Trophoblast cell (in vitro differentiated cells and primary cell): Measurements from ENCODE around the gene PCK1.
A peak's percentile ranks its signal among the peaks of the same experiment; 100 is the strongest.

ENCODE experiments used
- DNase-seq, 2 donors: peaks; one replicate each; pipeline ENCODE4 v3.0.0-alpha.2; 2016
- H2AFZ ChIP-seq: 2 replicates; pipeline ENCODE4 v1.6.1; 2013; ENCODE audit warnings: low read length, moderate library complexity, mild to moderate bottlenecking; ENCODE audit not compliant: insufficient read depth, poor library complexity
- H2AK5ac ChIP-seq: 2 replicates; pipeline ENCODE4 v1.6.1; 2013; ENCODE audit warnings: mild to moderate bottlenecking, low read length
- H2BK120ac ChIP-seq: 2 replicates; pipeline ENCODE4 v1.6.1; 2013; ENCODE audit warnings: low read length, mild to moderate bottlenecking, moderate library complexity; ENCODE audit not compliant: insufficient read depth, poor library complexity
- H2BK12ac ChIP-seq: 2 replicates; pipeline ENCODE4 v1.6.1; 2013; ENCODE audit warnings: mild to moderate bottlenecking, low read length, moderate library complexity
- H2BK5ac ChIP-seq: 2 replicates; pipeline ENCODE4 v1.6.1; 2013; ENCODE audit warnings: low read length, low read depth, moderate library complexity, mild to moderate bottlenecking; ENCODE audit not compliant: poor library complexity
- H3K14ac ChIP-seq: 2 replicates; pipeline ENCODE4 v1.6.1; 2013; ENCODE audit warnings: mild to moderate bottlenecking, low read length
- H3K18ac ChIP-seq: 2 replicates; pipeline ENCODE4 v1.6.1; 2013; ENCODE audit warnings: mild to moderate bottlenecking, low read length
- H3K23ac ChIP-seq: 2 replicates; pipeline ENCODE4 v1.6.1; 2013; ENCODE audit warnings: low read length
- H3K27ac ChIP-seq: 2 replicates; pipeline ENCODE4 v1.5.1; 2013; ENCODE audit warnings: low read depth, mild to moderate bottlenecking, inconsistent platforms, low read length, moderate library complexity
- H3K27me3 ChIP-seq: 2 replicates; pipeline ENCODE4 v1.6.1; 2013; ENCODE audit warnings: inconsistent platforms, mild to moderate bottlenecking, low read length, moderate library complexity; ENCODE audit not compliant: insufficient read depth
- H3K36me3 ChIP-seq, 2 experiments: 1 replicate in 1 of 2; 2 replicates in 1 of 2; pipeline ENCODE4 v1.6.1; 2013; ENCODE audit warnings: low read length in 2 of 2, mild to moderate bottlenecking in 2 of 2, moderate library complexity in 1 of 2; ENCODE audit not compliant: insufficient read depth in 2 of 2, control insufficient read depth in 1 of 2
- H3K4ac ChIP-seq: 2 replicates; pipeline ENCODE4 v1.6.1; 2013; ENCODE audit warnings: low read depth, mild to moderate bottlenecking, low read length, moderate library complexity
- H3K4me1 ChIP-seq, 2 experiments: 1 replicate in 1 of 2; 2 replicates in 1 of 2; pipeline ENCODE4 v1.6.1; 2013; ENCODE audit warnings: low read length in 2 of 2, mild to moderate bottlenecking in 2 of 2, moderate library complexity in 1 of 2; ENCODE audit not compliant: insufficient read depth in 2 of 2, control insufficient read depth in 1 of 2
- H3K4me2 ChIP-seq: 2 replicates; pipeline ENCODE4 v1.6.1; 2013; ENCODE audit warnings: inconsistent platforms, mild to moderate bottlenecking, low read length, moderate library complexity
- H3K4me3 ChIP-seq: 2 replicates; pipeline ENCODE4 v1.5.1; 2013; ENCODE audit warnings: mild to moderate bottlenecking, low read depth, low read length, inconsistent platforms
- H3K79me1 ChIP-seq: one replicate; pipeline ENCODE4 v1.6.1; 2013; ENCODE audit warnings: low read length
- H3K79me2 ChIP-seq: 2 replicates; pipeline ENCODE4 v1.6.1; 2013; ENCODE audit warnings: low read length, mild to moderate bottlenecking; ENCODE audit not compliant: control insufficient read depth, insufficient read depth, poor library complexity
- H3K9ac ChIP-seq: 2 replicates; pipeline ENCODE4 v1.6.1; 2013; ENCODE audit warnings: mild to moderate bottlenecking, low read length
- H3K9me3 ChIP-seq: 2 replicates; pipeline ENCODE4 v1.6.1; 2013; ENCODE audit warnings: low read depth, mild to moderate bottlenecking, control low read depth, inconsistent platforms, low read length; ENCODE audit not compliant: insufficient read depth
- H4K12ac ChIP-seq: 2 replicates; pipeline ENCODE4 v1.6.1; 2013; ENCODE audit warnings: low read depth, mild to moderate bottlenecking, low read length, moderate library complexity
- H4K8ac ChIP-seq: 2 replicates; pipeline ENCODE4 v1.6.1; 2013; ENCODE audit warnings: low read depth, mild to moderate bottlenecking, low read length, moderate library complexity
- H4K91ac ChIP-seq: one replicate; pipeline ENCODE4 v1.6.1; 2013; ENCODE audit warnings: low read depth, mild to moderate bottlenecking, low read length, moderate library complexity
- WGBS: extraction: QIAGEN DNeasy Blood & Tissue Kit; methylation state at CpG from one replicate; pipeline ENCODE4 v1.1.7; 2013; ENCODE audit warnings: missing lambda C conversion rate; ENCODE audit not compliant: insufficient read length, insufficient coverage; ENCODE audit errors: extremely low coverage; 5-methylcytosine and 5-hydroxymethylcytosine counted together

Gene PCK1

DNA sequence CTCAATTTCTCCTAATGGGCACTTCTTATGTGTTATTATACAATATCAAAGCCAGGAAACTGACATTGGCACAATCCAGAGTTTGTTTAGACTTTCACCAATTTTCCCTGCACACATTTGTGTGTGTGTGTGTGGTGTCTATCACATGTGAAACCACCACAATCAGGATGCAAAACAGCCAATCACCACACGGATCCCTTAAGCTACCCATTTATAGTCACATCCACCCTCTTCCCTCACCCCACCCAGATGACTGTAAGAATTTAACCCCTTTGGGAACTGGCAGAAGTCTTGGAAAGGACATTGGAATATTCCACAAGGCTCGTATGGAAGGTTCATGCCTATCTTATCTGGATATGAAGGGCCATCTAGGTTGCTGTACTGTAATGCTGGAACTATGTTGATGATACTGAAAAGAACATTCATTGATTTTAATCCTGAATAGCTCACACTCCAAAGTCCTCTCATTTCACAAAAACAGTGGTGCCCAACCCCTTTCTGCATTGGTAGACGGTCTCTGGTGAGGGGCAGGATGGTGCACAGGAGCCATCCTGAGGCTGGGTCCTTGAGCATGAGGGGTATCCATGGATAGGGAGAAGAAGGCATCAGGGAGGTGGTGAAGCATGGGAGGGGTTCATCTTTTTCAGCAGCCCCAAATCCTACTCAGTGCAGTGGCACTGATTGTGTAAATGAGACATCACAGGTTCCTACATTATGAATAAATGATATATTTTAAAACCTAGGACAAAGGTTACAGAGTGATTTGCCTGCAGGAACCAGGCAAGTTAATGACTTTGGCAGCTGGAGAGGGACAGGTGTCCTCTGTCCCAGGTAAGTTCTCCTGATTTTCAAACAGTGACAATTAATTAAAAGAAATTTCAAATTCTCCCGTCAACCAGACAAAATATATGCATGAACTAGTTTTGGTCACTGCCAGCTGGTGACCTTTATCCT lies 23.9 kb upstream of the PCK1 start:
- no peak overlapping the region for H3K27ac ChIP-seq
- no peak overlapping the region for H3K9ac ChIP-seq
- H3K18ac ChIP-seq, result no peak overlapping the region
- no peak overlapping the region for H4K8ac ChIP-seq
- H3K4me3 ChIP-seq, result no peak overlapping the region
- no peak overlapping the region for H2BK120ac ChIP-seq
- H3K14ac ChIP-seq, result no peak overlapping the region
- H3K79me1 ChIP-seq, result no peaks in the 10 kb centered on the region
- H3K27me3 ChIP-seq, result no peaks in the 10 kb centered on the region
- no peak overlapping the region for H2AK5ac ChIP-seq
- DNase-seq, result peak in 1 of 2 donors; percentile 28
- no peak overlapping the region for H3K4ac ChIP-seq
- H2AFZ ChIP-seq, result no peak overlapping the region
- no peaks in the 10 kb centered on the region for H3K4me1 ChIP-seq
- no peaks in the 10 kb centered on the region for H3K36me3 ChIP-seq
- no peak overlapping the region for H2BK5ac ChIP-seq
- no peaks in the 10 kb centered on the region for H3K79me2 ChIP-seq
- no CpG with 5 or more reads among the region's 4 CpGs for WGBS
- H3K4me2 ChIP-seq, result no peak overlapping the region
- H3K9me3 ChIP-seq, result peaks cover 9% of the 10 kb centered on the region
- H2BK12ac ChIP-seq, result no peak overlapping the region
- H4K91ac ChIP-seq, result no peak overlapping the region
- no peak overlapping the region for H4K12ac ChIP-seq
- no peak overlapping the region for H3K23ac ChIP-seq

DNA sequence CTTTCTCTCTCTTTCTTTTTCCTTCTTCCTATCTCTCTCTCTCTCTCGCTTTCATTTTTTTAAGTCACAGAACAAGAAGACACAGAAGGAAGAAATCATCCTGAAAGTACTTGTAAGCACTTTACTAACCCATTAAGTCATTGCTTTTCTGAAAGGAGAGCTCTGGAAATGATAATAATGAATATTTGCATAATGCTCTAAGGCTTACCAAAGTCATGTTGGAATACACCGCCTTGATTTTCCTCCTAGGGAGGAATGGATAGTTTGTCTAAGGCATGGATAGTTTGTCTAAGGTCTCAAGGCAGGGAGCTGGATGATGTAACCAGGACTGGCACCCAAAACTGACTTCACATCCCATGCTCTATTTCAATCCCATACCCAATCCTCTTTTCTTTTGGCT lies 23.1 kb upstream of the PCK1 start:
- no peak overlapping the region for H2BK12ac ChIP-seq
- no peaks in the 10 kb centered on the region for H3K79me1 ChIP-seq
- H4K8ac ChIP-seq, result no peak overlapping the region
- no peaks in the 10 kb centered on the region for H3K4me1 ChIP-seq
- H3K27ac ChIP-seq, result no peak overlapping the region
- H3K18ac ChIP-seq, result no peak overlapping the region
- no peak overlapping the region for H3K23ac ChIP-seq
- H2AFZ ChIP-seq, result no peak overlapping the region
- no peak for DNase-seq
- WGBS, result 100% methylated on average over 1 of the region's 2 CpGs
- no peak overlapping the region for H3K9ac ChIP-seq
- no peaks in the 10 kb centered on the region for H3K36me3 ChIP-seq
- H4K91ac ChIP-seq, result no peak overlapping the region
- H3K4me3 ChIP-seq, result no peak overlapping the region
- no peak overlapping the region for H3K4me2 ChIP-seq
- no peak overlapping the region for H2AK5ac ChIP-seq
- H2BK5ac ChIP-seq, result no peak overlapping the region
- H3K79me2 ChIP-seq, result no peaks in the 10 kb centered on the region
- no peak overlapping the region for H3K4ac ChIP-seq
- no peaks in the 10 kb centered on the region for H3K27me3 ChIP-seq
- H2BK120ac ChIP-seq, result no peak overlapping the region
- H3K9me3 ChIP-seq, result peaks cover 9% of the 10 kb centered on the region
- H3K14ac ChIP-seq, result no peak overlapping the region
- H4K12ac ChIP-seq, result no peak overlapping the region

DNA sequence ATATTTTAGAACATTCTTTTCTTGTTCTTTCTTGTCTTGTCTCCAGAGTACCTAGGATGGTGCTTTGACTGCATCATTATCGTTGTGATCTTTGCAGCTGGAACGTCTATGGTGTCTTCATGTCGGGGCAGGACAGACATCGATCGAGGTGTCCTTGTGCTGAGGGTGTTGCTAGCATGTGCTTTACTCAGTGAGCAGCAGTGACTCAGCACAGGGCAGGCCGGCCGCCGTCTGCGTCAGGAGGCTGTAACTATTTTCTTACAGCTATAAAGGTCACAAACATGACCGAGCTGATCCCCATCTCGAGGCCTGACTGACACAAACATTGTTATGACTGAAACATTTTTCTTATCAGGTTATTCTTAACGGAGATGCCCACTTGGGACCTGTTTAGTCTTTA lies 21.0 kb upstream of the PCK1 start:
- Histone ChIP-seq H3K79me1 (no peaks in the 10 kb centered on the region), H3K4me1 (no peaks in the 10 kb centered on the region), H3K36me3 (no peaks in the 10 kb centered on the region), H3K18ac (no peak overlapping the region), H2BK5ac (no peak overlapping the region), H2BK12ac (no peak overlapping the region), H3K4me3 (no peak overlapping the region), H3K9me3 (peaks cover 9% of the 10 kb centered on the region), H3K79me2 (no peaks in the 10 kb centered on the region), H3K4me2 (no peak overlapping the region), H2AFZ (no peak overlapping the region), H2AK5ac (no peak overlapping the region), H3K23ac (no peak overlapping the region), H3K27me3 (no peaks in the 10 kb centered on the region), H3K27ac (no peak overlapping the region), H3K14ac (no peak overlapping the region), H2BK120ac (no peak overlapping the region), H3K9ac (no peak overlapping the region), H4K91ac (no peak overlapping the region), H3K4ac (no peak overlapping the region), H4K8ac (no peak overlapping the region), H4K12ac (no peak overlapping the region)
- DNase-seq, result no peak
- WGBS, result no CpG with 5 or more reads among the region's 12 CpGs

DNA sequence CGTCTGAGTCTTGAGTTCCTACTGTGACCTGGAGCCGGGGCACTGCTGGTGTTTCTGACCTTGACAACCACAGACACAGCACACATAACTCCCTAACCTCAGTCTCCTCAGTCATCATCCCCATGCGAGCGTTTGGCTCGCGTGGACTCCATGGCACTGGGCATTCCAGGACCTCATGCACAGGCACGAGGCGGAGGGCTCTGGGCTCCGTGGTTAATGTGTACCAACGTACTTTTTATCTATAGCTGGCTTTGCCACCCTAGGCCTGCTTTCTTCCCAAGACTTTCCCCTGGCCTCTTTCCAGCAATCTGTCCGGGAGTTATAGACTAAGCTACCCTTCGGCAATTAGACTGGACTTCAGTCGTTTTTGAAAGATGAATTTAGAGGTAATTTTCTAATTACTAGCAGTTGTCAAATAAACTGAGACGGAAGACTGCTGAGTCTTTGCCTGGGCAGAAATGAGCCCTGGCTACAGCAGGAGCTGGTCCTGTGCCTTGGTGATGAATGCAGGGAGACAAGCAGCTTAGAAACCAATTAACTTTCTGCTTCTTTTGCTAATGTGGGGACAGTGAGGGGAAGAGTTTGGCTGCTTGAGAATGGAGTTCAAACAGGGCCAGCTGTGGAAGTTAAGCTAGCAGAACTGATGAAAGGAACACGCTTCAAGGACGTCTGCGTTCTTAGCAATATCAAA lies 19.9 kb upstream of the PCK1 start:
- Histone ChIP-seq H3K4ac (no peak overlapping the region), H3K23ac (no peak overlapping the region), H3K79me2 (no peaks in the 10 kb centered on the region), H2BK12ac (no peak overlapping the region), H4K8ac (no peak overlapping the region), H3K14ac (no peak overlapping the region), H3K18ac (no peak overlapping the region), H3K36me3 (no peaks in the 10 kb centered on the region), H3K9me3 (peaks cover 5% of the 10 kb centered on the region), H4K12ac (no peak overlapping the region), H3K79me1 (no peaks in the 10 kb centered on the region), H3K9ac (no peak overlapping the region), H2AFZ (no peak overlapping the region), H3K27ac (no peak overlapping the region), H3K27me3 (no peaks in the 10 kb centered on the region), H3K4me2 (no peak overlapping the region), H3K4me1 (no peaks in the 10 kb centered on the region), H4K91ac (no peak overlapping the region), H2AK5ac (no peak overlapping the region), H2BK5ac (no peak overlapping the region), H3K4me3 (no peak overlapping the region), H2BK120ac (no peak overlapping the region)
- no peak for DNase-seq
- no CpG with 5 or more reads among the region's 17 CpGs for WGBS
